HUDEP-2 (cell line): Measurements from ENCODE around the gene ADGRG6.
"Not testable (repeated sequence)": the region's sequence is repeated elsewhere in the genome, so short reads cannot be mapped to it uniquely, and the experiment has no call there.

Experiments used
- DNase-seq, 76 experiments: peaks; one replicate each; lab custom pipeline; 2025; ENCODE audit not compliant: unreplicated experiment in 76 of 76; lab: John Stamatoyannopoulos, UW

The ADGRG6 gene

GRCh38 chr6:142301651-142302391 is at the start of gene ADGRG6:
Gene ADGRG6 (plus strand): TSS chr6:142302007. CDS start chr6:142302330, 323 bp downstream.
- DNase-seq, result no peak

GRCh38 chr6:142254513-142254912 is 47.3 kb upstream of the ADGRG6 start:
- no peak for DNase-seq

GRCh38 chr6:142255785-142256184 is 46.0 kb upstream of the ADGRG6 start:
- no peak for DNase-seq

GRCh38 chr6:142258305-142258704 is 43.5 kb upstream of the ADGRG6 start:
- DNase-seq, result no peak

GRCh38 chr6:142258757-142259156 is 43.0 kb upstream of the ADGRG6 start:
- DNase-seq, result no peak

GRCh38 chr6:142260748-142261147 is 41.1 kb upstream of the ADGRG6 start:
- DNase-seq, result no peak

- DNase-seq, result no peak
Observed at GRCh38 chr6:142262231-142262630, 39.6 kb upstream of the ADGRG6 start.

GRCh38 chr6:142265476-142265875 is 36.3 kb upstream of the ADGRG6 start:
- DNase-seq, result no peak

- no peak for DNase-seq
Observed at GRCh38 chr6:142266060-142266459, 35.7 kb upstream of the ADGRG6 start.

GRCh38 chr6:142271476-142271875 is 30.3 kb upstream of the ADGRG6 start:
- no peak for DNase-seq

- no peak for DNase-seq
Observed at GRCh38 chr6:142274656-142275055, 27.2 kb upstream of the ADGRG6 start.

GRCh38 chr6:142275236-142276006 is 26.4 kb upstream of the ADGRG6 start:
- no peak for DNase-seq

- no peak for DNase-seq
Observed at GRCh38 chr6:142276256-142276655, 25.6 kb upstream of the ADGRG6 start.

- no peak for DNase-seq
Observed at GRCh38 chr6:142279350-142280180, 22.2 kb upstream of the ADGRG6 start.

GRCh38 chr6:142280265-142280664 is 21.5 kb upstream of the ADGRG6 start:
- no peak for DNase-seq

GRCh38 chr6:142280927-142281326 is 20.9 kb upstream of the ADGRG6 start:
- no peak for DNase-seq

- DNase-seq, result not testable (repeated sequence)
Observed at GRCh38 chr6:142283138-142283537, 18.7 kb upstream of the ADGRG6 start.

- no peak for DNase-seq
Observed at GRCh38 chr6:142284419-142284818, 17.4 kb upstream of the ADGRG6 start.

- DNase-seq, result no peak
Observed at GRCh38 chr6:142285235-142286087, 16.3 kb upstream of the ADGRG6 start.

GRCh38 chr6:142286088-142286409 is 15.8 kb upstream of the ADGRG6 start:
- DNase-seq, result no peak
